Effector memory CD4-positive, alpha-beta T cell (primary cell): ENCODE data around the gene HLA-DQB1.
"Not testable (repeated sequence)": the region's sequence is repeated elsewhere in the genome, so short reads cannot be mapped to it uniquely, and the experiment has no call there.

ENCODE experiments used
- DNase-seq, 3 donors: peaks; one replicate each; pipeline ENCODE4 v3.0.0-alpha.2; 2020
- H3K27ac ChIP-seq: 2 replicates; pipeline ENCODE4 v1.7.0; 2013; ENCODE audit warnings: mild to moderate bottlenecking, low read length, moderate library complexity; ENCODE audit not compliant: insufficient read depth, poor library complexity, severe bottlenecking
- H3K27me3 ChIP-seq: replicated peaks from 2 replicates; pipeline ENCODE4 v1.7.0; 2013; ENCODE audit warnings: mild to moderate bottlenecking, low read length; ENCODE audit not compliant: insufficient read depth, control insufficient read depth, poor library complexity, severe bottlenecking
- H3K36me3 ChIP-seq: 2 replicates; pipeline ENCODE4 v1.7.0; 2013; ENCODE audit warnings: mild to moderate bottlenecking, low read length, moderate library complexity; ENCODE audit not compliant: control insufficient read depth, insufficient read depth
- H3K4me1 ChIP-seq: 2 replicates; pipeline ENCODE4 v1.7.0; 2013; ENCODE audit warnings: low read length, mild to moderate bottlenecking; ENCODE audit not compliant: control insufficient read depth, insufficient read depth, poor library complexity, severe bottlenecking
- H3K4me3 ChIP-seq: 2 replicates; pipeline ENCODE4 v1.7.0; 2013; ENCODE audit warnings: low read length, low read depth, mild to moderate bottlenecking; ENCODE audit not compliant: insufficient read depth, poor library complexity, severe bottlenecking
- H3K9me3 ChIP-seq: 2 replicates; pipeline ENCODE4 v1.7.0; 2013; ENCODE audit warnings: mild to moderate bottlenecking, low read length, moderate library complexity; ENCODE audit not compliant: control insufficient read depth
- total RNA-seq, 3 donors: gene quantifications; one replicate each; lab custom pipeline; 2026; lab: John Stamatoyannopoulos, UW

The HLA-DQB1 gene
- total RNA-seq, result 47.6 to 141 (median 53.6) reads per million in 3 donors

- Histone ChIP-seq H3K27ac (peak within 1 kb of the TSS; percentile 41), H3K4me3 (peak within 1 kb of the TSS; percentile 54), H3K27me3 (peaks cover 3% of the 10 kb centered on the region), H3K4me1 (peaks cover 15% of the 10 kb centered on the region), H3K36me3 (no peaks in the 10 kb centered on the region), H3K9me3 (no peaks in the 10 kb centered on the region)
- peak; percentile 26 to 53 (median 52) for DNase-seq
Observed at GRCh38 chr6:32666420-32667300, at the start of gene HLA-DQB1. Gene HLA-DQB1 (minus strand): TSS chr6:32666657. CDS start chr6:32666607, 50 bp downstream.

DNA sequence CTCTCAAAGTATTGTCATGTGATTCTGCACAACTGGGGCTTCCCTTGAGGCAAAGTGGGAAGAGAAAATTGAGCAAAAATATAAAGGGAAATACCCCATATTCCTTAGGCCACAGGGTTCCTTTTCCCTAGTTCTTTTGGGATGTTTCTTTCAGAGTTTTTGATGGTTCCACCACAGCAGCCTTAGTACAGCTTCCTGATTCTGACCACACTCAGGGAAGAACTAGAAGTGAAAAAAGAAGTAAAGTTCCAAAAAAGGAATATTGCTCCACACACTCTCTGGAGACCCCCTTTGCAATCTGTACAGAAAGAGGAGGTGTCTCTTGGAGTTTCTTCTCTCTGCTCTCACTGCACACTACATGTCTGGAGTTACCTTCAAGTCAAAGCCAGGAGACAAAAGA lies 46.8 kb upstream of the HLA-DQB1 start:
- H3K27me3 ChIP-seq, result no peaks in the 10 kb centered on the region
- DNase-seq, result no peak
- no peak overlapping the region for H3K27ac ChIP-seq
- H3K36me3 ChIP-seq, result no peaks in the 10 kb centered on the region
- no peaks in the 10 kb centered on the region for H3K9me3 ChIP-seq
- no peak overlapping the region for H3K4me3 ChIP-seq
- no peaks in the 10 kb centered on the region for H3K4me1 ChIP-seq

DNA sequence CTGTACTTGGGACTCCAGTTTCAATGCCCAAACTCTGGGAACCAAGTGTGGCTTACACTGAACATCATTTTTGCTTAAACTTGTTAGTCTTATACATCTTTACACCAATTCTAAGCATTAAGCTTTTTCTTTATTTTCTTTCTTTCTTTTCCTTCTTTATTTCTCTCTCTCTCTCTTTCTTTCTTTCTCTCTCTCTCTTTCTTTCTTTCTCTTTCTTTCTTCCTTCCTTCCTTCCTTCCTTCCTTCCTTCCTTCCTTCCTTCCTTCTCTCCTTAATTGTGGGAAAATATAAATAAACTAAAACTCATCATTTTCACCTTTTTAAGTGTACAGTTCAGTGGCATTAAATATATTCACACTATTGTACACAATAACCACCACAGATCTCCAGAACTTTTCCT lies 43.2 kb upstream of the HLA-DQB1 start:
- Histone ChIP-seq H3K4me1 (no peaks in the 10 kb centered on the region), H3K9me3 (no peaks in the 10 kb centered on the region), H3K27ac (no peak overlapping the region), H3K27me3 (no peaks in the 10 kb centered on the region), H3K4me3 (no peak overlapping the region), H3K36me3 (no peaks in the 10 kb centered on the region)
- DNase-seq, result no peak

DNA sequence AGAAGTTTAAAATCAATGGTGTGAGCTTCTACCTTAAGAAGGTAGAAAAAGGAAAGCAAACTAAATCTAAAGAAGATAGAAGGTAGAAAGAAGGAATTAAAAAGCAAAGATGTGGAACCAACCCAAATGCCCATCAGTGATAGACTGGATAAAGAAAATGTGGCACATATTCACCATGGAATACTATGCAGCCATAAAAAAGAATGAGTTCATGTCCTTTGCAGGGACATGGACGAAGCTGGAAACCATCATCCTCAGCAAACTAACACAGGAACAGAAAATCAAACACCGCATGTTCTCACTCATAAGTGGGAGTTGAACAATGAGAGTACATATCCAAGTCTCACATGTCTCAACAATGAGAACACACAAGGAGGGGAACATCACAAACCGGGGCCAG lies 38.7 kb upstream of the HLA-DQB1 start:
- not testable (repeated sequence) for H3K27ac ChIP-seq, H3K4me3 ChIP-seq, H3K4me1 ChIP-seq, H3K27me3 ChIP-seq, H3K9me3 ChIP-seq, H3K36me3 ChIP-seq, DNase-seq

- no peaks in the 10 kb centered on the region for H3K9me3 ChIP-seq
- no peak for DNase-seq
- H3K36me3 ChIP-seq, result no peaks in the 10 kb centered on the region
- no peak overlapping the region for H3K27ac ChIP-seq
- H3K4me1 ChIP-seq, result no peaks in the 10 kb centered on the region
- no peaks in the 10 kb centered on the region for H3K27me3 ChIP-seq
- H3K4me3 ChIP-seq, result no peak overlapping the region
Observed at GRCh38 chr6:32703347-32703746, 36.9 kb upstream of the HLA-DQB1 start.

DNA sequence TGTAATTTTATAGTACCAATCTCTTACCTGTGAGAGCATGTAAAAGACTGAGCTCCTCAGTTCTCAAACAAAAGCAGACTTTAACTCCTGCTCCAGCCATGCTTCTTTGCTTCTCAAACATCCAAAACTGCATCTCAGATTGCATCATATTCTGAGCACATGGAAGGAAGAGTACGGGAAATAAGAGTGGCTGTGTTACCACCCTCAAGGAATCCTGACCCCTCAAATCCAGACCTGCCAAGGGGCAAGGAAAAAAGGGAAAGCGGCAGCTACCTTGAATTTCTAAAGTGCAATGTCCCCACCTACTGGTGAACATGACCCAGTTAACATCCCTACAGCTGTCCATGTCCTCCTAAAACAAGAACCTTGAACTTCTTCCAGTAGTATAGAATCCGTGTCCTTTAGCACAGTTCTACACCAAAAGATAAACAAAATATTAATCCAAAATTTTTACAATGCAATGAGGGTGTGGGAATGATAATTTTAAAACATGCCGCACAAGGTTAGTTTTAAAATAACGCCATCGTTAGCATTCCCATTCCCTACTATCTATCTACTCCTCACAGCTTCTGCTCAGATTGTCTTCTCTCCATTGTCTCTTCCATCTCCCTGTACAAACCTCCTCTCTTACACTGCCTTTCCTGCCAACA lies 34.1 kb upstream of the HLA-DQB1 start:
- DNase-seq, result peak in 1 of 3 donors; percentile 16
- no peak overlapping the region for H3K27ac ChIP-seq
- H3K4me3 ChIP-seq, result no peak overlapping the region
- H3K36me3 ChIP-seq, result no peaks in the 10 kb centered on the region
- no peaks in the 10 kb centered on the region for H3K27me3 ChIP-seq
- no peaks in the 10 kb centered on the region for H3K9me3 ChIP-seq
- H3K4me1 ChIP-seq, result no peaks in the 10 kb centered on the region

DNA sequence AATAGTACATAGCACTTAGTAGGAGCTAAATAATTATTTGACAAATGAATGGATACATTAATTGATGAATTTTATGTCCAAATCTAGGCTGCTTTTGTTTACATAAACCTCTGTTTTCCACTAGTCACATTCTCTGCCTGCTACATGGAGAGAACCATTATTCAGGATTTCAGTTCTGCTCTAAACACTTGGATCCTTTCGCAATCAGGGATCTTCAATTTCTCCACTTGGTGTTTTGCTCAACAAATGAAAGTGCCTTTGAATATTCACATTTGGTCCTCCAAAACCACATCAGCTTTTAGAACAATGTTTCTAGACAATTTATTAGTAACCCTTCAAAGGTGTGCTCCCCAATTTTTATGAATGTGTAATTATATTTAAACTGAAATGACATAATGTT lies 30.6 kb upstream of the HLA-DQB1 start:
- Histone ChIP-seq H3K4me1 (no peaks in the 10 kb centered on the region), H3K9me3 (no peaks in the 10 kb centered on the region), H3K27me3 (no peaks in the 10 kb centered on the region), H3K36me3 (no peaks in the 10 kb centered on the region), H3K27ac (no peak overlapping the region), H3K4me3 (no peak overlapping the region)
- no peak for DNase-seq

GRCh38 chr6:32692019-32692418 lies 25.6 kb upstream of the HLA-DQB1 start:
- no peak overlapping the region for H3K27ac ChIP-seq
- H3K4me1 ChIP-seq, result no peaks in the 10 kb centered on the region
- no peaks in the 10 kb centered on the region for H3K9me3 ChIP-seq
- H3K4me3 ChIP-seq, result no peak overlapping the region
- no peaks in the 10 kb centered on the region for H3K36me3 ChIP-seq
- peak in 2 of 3 donors; percentile 46 to 50 for DNase-seq
- no peaks in the 10 kb centered on the region for H3K27me3 ChIP-seq

DNA sequence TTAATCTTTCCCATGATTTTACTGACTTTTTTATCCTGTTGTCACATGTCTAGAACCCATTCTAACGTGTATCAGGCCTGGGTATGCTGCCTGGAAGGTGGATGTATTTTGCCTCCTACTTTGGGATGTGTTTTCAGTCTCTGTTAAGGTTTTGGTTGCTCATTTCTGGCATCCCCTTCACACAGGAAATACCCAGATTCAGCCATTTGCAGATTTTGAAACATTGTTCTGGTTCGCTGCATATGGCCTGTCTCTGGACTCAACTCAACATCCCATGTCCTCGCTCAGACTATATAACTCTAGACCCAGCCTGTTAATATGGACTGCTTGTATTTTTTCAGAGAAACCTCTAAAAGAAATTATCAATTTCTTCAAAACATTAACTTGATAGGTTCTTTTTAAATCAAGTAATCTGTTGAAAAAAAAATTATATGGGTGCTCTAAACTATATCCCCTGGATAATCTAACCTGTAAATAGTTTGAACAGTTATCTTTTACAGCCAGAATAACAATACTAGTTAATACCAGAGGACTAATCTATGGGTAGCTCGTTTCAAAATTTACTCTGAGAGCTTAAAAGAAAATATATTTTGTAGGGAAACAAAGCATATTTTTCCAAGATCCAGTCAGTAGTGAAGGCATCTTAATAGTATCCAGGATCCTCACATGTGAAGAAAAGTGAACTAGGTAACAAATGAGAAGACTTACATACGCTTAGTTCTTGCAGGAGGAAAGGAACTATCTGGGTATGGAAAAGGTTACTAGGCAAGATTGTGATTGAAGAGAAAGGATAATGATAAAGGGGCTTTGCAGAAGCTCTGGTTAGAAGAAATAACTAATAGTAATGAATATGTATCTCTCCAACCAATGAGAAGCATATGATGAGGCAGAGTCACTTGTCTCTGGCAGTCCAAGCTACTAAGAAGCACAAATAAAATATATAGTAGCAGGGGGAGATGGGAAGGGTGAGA lies 23.4 kb upstream of the HLA-DQB1 start:
- Histone ChIP-seq H3K36me3 (no peaks in the 10 kb centered on the region), H3K4me1 (peaks cover 3% of the 10 kb centered on the region), H3K9me3 (no peaks in the 10 kb centered on the region), H3K4me3 (no peak overlapping the region), H3K27ac (no peak overlapping the region), H3K27me3 (no peaks in the 10 kb centered on the region)
- no peak for DNase-seq
